HepG2 (cell line): ENCODE data around the gene HSF2BP. TPM values are rescaled to one million over a fixed set of nuclear protein-coding genes. Genes with fewer than 3 reads are reported as not detected.

Experiments used
- ATAC-seq: fragments of 200-7000 bp; cut with Tn5 transposase; 3 replicates; pipeline ENCODE4 v1.9.1; 2020; ENCODE audit warnings: mild to moderate bottlenecking, moderate library complexity
- BruUV-seq: library from RNA; stranded (reverse); fragments of 400-500 nt; replicated peaks from 2 replicates; lab custom pipeline; 2021; lab: Mats Ljungman, UMichigan
- CTCF ChIA-PET: fragments of 300-600 bp; formaldehyde crosslinking; extraction: SDS; loops from one replicate; lab custom pipeline; 2021; ENCODE audit warnings: low total read pairs, inconsistent platforms, low intra/inter-chr PET ratio; lab: Yijun Ruan, JAX
- POLR2A ChIA-PET: fragments of 350-600 bp; sonication (Branson Sonifier 250); formaldehyde crosslinking; loops from one replicate; lab custom pipeline; 2020; ENCODE audit warnings: antibody characterized with exemption, inconsistent platforms; lab: Yijun Ruan, JAX
- DNase-seq: peaks from one replicate; pipeline ENCODE4 v3.0.0-alpha.2; 2015; ENCODE audit warnings: low spot score
- FAIRE-seq: peaks from 3 replicates; lab custom pipeline; 2011; peaks lifted over from hg19 to GRCh38; lab: Jason Lieb, UNC
- H2AFZ ChIP-seq: one replicate; pipeline ENCODE4 v1.6.1; 2011; ENCODE audit warnings: low read length, inconsistent platforms
- H3K27ac ChIP-seq: fragments of 300-600 bp; 3 replicates; pipeline ENCODE4 v1.8.0; 2011; ENCODE audit warnings: mixed run types, mild to moderate bottlenecking, mixed read lengths, low read length, inconsistent platforms; ENCODE audit not compliant: insufficient read depth; ENCODE audit errors: extremely low read length
- H3K27me3 ChIP-seq, 2 experiments: fragments of 200-600 bp in 1 of 2; 2 replicates in 1 of 2; 3 replicates in 1 of 2; pipeline versions ENCODE4 v1.6.0 to v1.8.0; 2011; ENCODE audit warnings: low read length in 2 of 2, mild to moderate bottlenecking in 2 of 2, moderate library complexity in 2 of 2, inconsistent platforms in 1 of 2; ENCODE audit not compliant: insufficient read depth in 2 of 2, control insufficient read depth in 1 of 2
- H3K36me3 ChIP-seq, 2 experiments: fragments of 200-600 bp in 1 of 2; replicated peaks in 1 of 2; 2 replicates in 1 of 2; 3 replicates in 1 of 2; pipeline versions ENCODE4 v1.5.1 to v1.8.0; 2011; ENCODE audit warnings: low read length in 2 of 2, inconsistent platforms in 1 of 2; ENCODE audit not compliant: insufficient read depth in 2 of 2, control insufficient read depth in 1 of 2
- H3K4me1 ChIP-seq: 2 replicates; pipeline ENCODE4 v1.5.1; 2012; ENCODE audit warnings: low read length, inconsistent platforms; ENCODE audit not compliant: insufficient read depth
- H3K4me2 ChIP-seq: 2 replicates; pipeline ENCODE4 v1.6.0; 2011; ENCODE audit warnings: low read depth, low read length, inconsistent platforms
- H3K4me3 ChIP-seq, 3 experiments: fragments of 200-600 bp in 1 of 3; sonication (generic), shearing (Covaris generic) in 1 of 3; replicated peaks in 1 of 3; 2 replicates each; pipeline ENCODE4 v1.5.1; 2011 to 2016; ENCODE audit warnings: low read length in 3 of 3, inconsistent platforms in 2 of 3, low read depth in 2 of 3, mild to moderate bottlenecking in 2 of 3, control low read depth in 1 of 3, mixed read lengths in 1 of 3; ENCODE audit not compliant: insufficient read depth in 1 of 3
- H3K79me2 ChIP-seq: one replicate; pipeline ENCODE4 v1.6.1; 2011; ENCODE audit warnings: low read length, inconsistent platforms; ENCODE audit not compliant: insufficient read depth
- H3K9ac ChIP-seq: 2 replicates; pipeline ENCODE4 v1.6.0; 2011; ENCODE audit warnings: mild to moderate bottlenecking, low read depth, low read length, inconsistent platforms; ENCODE audit not compliant: insufficient read depth
- H3K9me3 ChIP-seq: 2 replicates; pipeline ENCODE4 v1.5.1; 2012; ENCODE audit warnings: mild to moderate bottlenecking, low read length
- H4K20me1 ChIP-seq: 2 replicates; pipeline ENCODE4 v1.6.0; 2011; ENCODE audit warnings: inconsistent platforms, mild to moderate bottlenecking, low read length, moderate library complexity; ENCODE audit not compliant: insufficient read depth
- KDM5B ChIP-seq: sonication (generic); formaldehyde crosslinking; IDR thresholded peaks from 2 replicates; pipeline ENCODE4 v1.4.0; 2020; ENCODE audit warnings: missing genetic modification reagents, mild to moderate bottlenecking, borderline replicate concordance
- MTF2 ChIP-seq: sonication (generic); formaldehyde crosslinking; IDR thresholded peaks from 2 replicates; pipeline ENCODE4 v1.5.0; 2020; ENCODE audit warnings: missing genetic modification reagents, borderline replicate concordance
- NFE2L1 ChIP-seq: sonication (generic); formaldehyde crosslinking; IDR thresholded peaks from 2 replicates; pipeline ENCODE4 v1.4.0; 2020; ENCODE audit warnings: missing genetic modification reagents, mild to moderate bottlenecking, borderline replicate concordance
- SETDB1 ChIP-seq: sonication (generic); formaldehyde crosslinking; IDR thresholded peaks from 2 replicates; pipeline ENCODE4 v1.5.1; 2020; ENCODE audit warnings: missing genetic modification reagents, mild to moderate bottlenecking, borderline replicate concordance
- YEATS2 ChIP-seq: sonication (generic); formaldehyde crosslinking; IDR thresholded peaks from 2 replicates; pipeline ENCODE4 v1.4.0; 2020; ENCODE audit warnings: missing genetic modification reagents, borderline replicate concordance
- ZBTB1 ChIP-seq: sonication (generic); formaldehyde crosslinking; IDR thresholded peaks from 2 replicates; pipeline ENCODE4 v1.4.0; 2020; ENCODE audit warnings: missing genetic modification reagents, borderline replicate concordance
- ZMYM3 ChIP-seq: sonication (generic); formaldehyde crosslinking; IDR thresholded peaks from 2 replicates; pipeline ENCODE4 v1.5.1; 2020; ENCODE audit warnings: mild to moderate bottlenecking, missing genetic modification reagents
- ZNF619 ChIP-seq: sonication (generic); formaldehyde crosslinking; IDR thresholded peaks from 2 replicates; pipeline ENCODE4 v1.4.0; 2020; ENCODE audit warnings: mild to moderate bottlenecking, missing genetic modification reagents
- ZNF629 ChIP-seq: sonication (generic); formaldehyde crosslinking; conservative IDR thresholded peaks from 2 replicates; pipeline ENCODE4 v1.5.0; 2020; ENCODE audit warnings: missing genetic modification reagents
- ZNF768 ChIP-seq: sonication (generic); formaldehyde crosslinking; IDR thresholded peaks from 2 replicates; pipeline ENCODE4 v1.4.0; 2020; ENCODE audit warnings: missing genetic modification reagents
- WGBS: methylation state at CpG from one replicate; pipeline ENCODE4 v1.1.6; 2017; ENCODE audit warnings: low lambda C conversion rate; 5-methylcytosine and 5-hydroxymethylcytosine counted together
- in situ Hi-C: cut with HindIII; loops from 2 replicates; pipeline ENCODE4 v1.10.0; 2017; ENCODE audit warnings: low pct_unique_long_range_greater_than_20kb; ENCODE audit not compliant: extremely low pct_ligation_motif_present
- intact Hi-C: fragments of 100-400 bp; cut with micrococcal nuclease; formaldehyde crosslinking; loops from one replicate; pipeline ENCODE4 v1.10.0; 2022; ENCODE audit not compliant: unreplicated experiment
- polyA plus RNA-seq, 8 experiments: library from polyadenylated mRNA; depleted of rRNA in 3 of 8; stranded (reverse) in 7 of 8; unstranded in 1 of 8; fragments of >200 nt; fragmentation: Illumina TruSeq in 4 of 8; extraction: Trizol in 4 of 8; gene quantifications; 2 replicates each; pipeline versions ENCODE4 v1.2.1 to v1.2.3, GENCODE V29; 2011 to 2016; ENCODE audit warnings: low read depth in 4 of 8, missing spikeins in 1 of 8, mixed read lengths in 1 of 8; ENCODE audit not compliant: insufficient read depth in 1 of 8
- total RNA-seq, 5 experiments: library from RNA; depleted of rRNA; stranded (reverse); fragments of >200 nt; fragmentation: Illumina TruSeq; extraction: Trizol; gene quantifications; 2 replicates each; pipeline ENCODE4 v1.2.3, GENCODE V29; 2016; ENCODE audit warnings: low read depth in 1 of 5
- TF ChIP-seq, protein P1 (sequence below), 2 experiments: sonication (generic) in 1 of 2; formaldehyde crosslinking in 1 of 2; IDR thresholded peaks; 2 replicates each; pipeline versions ENCODE4 v1.5.1 to v1.6.1; 2011 to 2020; ENCODE audit warnings: borderline replicate concordance in 1 of 2, low read depth in 1 of 2, low read length in 1 of 2, mild to moderate bottlenecking in 1 of 2, missing genetic modification reagents in 1 of 2, moderate library complexity in 1 of 2
- TF ChIP-seq, protein P2 (sequence below): IDR thresholded peaks from 2 replicates; pipeline ENCODE4 v1.6.1; 2016; ENCODE audit warnings: missing compliant biosample characterization, missing genetic modification reagents, borderline replicate concordance

Gene HSF2BP
- total and polyA plus RNA-seq, 2 of the 13 experiments (the other 11 are each of a cell fraction or from before 2014, with no cell fraction given): 0.67 to 2.2 TPM

DNA sequence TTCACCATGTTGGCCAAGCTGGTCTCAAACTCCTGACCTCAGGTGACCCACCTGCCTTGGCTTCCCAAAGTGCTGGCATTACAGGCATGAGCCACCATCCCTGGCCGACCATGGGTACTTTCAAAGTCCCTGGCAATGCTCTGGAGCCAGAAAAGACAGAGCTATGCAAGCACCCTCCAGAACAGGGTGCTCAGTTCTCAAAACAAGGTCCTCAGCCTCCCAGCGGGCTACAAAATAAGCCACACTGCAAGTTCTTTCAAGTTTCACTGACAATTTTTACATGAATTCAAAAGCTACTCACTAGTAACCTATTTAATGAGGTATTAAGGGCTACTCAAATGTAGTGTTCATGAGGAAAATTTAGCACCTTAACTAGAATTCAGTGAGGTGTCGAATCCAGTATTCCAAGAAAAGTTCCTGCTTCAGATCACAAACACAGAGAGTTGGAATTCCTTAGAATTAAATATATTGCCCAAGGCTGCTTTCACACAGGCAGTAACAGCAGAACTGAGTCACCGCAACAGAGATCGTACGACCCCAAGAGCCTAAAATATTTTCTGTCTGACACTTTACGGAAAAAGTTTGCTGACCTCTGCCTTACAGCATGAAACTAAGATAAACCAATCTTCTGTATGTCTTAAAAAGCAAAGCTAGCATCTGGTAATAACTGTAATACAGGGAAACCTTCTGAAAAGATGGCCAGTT is 60.7 kb downstream of the HSF2BP start (continued):
- TF ChIP-seq, protein P1, sequence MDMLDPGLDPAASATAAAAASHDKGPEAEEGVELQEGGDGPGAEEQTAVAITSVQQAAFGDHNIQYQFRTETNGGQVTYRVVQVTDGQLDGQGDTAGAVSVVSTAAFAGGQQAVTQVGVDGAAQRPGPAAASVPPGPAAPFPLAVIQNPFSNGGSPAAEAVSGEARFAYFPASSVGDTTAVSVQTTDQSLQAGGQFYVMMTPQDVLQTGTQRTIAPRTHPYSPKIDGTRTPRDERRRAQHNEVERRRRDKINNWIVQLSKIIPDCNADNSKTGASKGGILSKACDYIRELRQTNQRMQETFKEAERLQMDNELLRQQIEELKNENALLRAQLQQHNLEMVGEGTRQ (IDR thresholded peaks at IDR 0.05; ENCODE audit: low read depth, low read length): no peak
- TF ChIP-seq, protein P1 (CRISPR knock-in tag; IDR thresholded peaks at IDR 0.05; ENCODE audit: borderline replicate concordance): no peak
- TF ChIP-seq, protein P2, sequence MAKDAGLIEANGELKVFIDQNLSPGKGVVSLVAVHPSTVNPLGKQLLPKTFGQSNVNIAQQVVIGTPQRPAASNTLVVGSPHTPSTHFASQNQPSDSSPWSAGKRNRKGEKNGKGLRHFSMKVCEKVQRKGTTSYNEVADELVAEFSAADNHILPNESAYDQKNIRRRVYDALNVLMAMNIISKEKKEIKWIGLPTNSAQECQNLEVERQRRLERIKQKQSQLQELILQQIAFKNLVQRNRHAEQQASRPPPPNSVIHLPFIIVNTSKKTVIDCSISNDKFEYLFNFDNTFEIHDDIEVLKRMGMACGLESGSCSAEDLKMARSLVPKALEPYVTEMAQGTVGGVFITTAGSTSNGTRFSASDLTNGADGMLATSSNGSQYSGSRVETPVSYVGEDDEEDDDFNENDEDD (CRISPR knock-in tag): no peak

DNA sequence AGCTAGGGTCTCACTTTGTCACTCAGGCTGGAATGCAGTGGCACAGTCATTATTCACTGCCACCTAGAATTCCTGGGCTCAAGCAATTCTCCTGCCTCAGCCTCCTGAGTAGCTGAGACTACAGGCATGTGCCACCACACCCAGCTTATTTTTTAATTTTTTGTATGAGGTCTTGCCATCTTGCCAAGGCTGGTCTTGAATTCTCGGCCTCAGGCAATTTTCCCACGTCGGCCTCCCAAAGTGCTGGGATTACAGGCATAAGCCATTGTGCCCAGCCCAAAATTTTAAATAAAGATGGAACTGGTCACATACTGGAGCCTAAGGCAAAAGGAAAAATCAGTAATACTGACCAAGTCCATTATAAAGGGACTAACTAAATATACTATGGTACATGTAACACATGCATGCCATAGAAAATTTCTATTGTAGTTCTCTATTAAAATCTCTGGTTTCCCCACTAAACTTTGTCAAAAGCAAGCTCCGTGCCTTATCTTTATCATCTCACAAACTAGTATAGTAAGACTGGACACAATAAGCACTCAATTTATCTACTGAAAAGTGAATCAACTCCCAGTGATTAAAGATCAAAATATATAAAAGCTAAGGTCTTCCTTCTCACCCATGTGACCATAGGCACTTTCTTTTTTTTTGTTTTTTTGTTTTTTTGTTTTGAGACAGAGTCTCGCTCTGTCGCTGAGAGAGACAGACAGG is 61.6 kb downstream of the HSF2BP start:
- 95% methylated on average over 6 of the region's 6 CpGs for WGBS
- Histone ChIP-seq H3K4me3 (no peak overlapping the region), H3K27ac (no peak overlapping the region), H2AFZ (no peak overlapping the region), H3K79me2 (no peaks in the 10 kb centered on the region), H4K20me1 (no peaks in the 10 kb centered on the region), H3K27me3 (no peaks in the 10 kb centered on the region; a peak in 1 of 5 replicates), H3K4me2 (no peak overlapping the region), H3K9me3 (no peaks in the 10 kb centered on the region), H3K36me3 (no peaks in the 10 kb centered on the region), H3K9ac (no peak overlapping the region)
- ATAC-seq (no peak), DNase-seq (no peak)
- BruUV-seq: no TSS peak
- ChIA-PET CTCF (no interaction called here), POLR2A (interaction anchor here (0.9 kb wide), 2 partner anchors 11 to 12 kb away, joined by 3 to 7 read pairs; no protein-coding TSS in a partner anchor)
- intact Hi-C loops: no loop called here
- no peak for TF ChIP-seq NFE2L1 (CRISPR knock-in tag)
- TF ChIP-seq KDM5B: no peak
- TF ChIP-seq MTF2 (CRISPR knock-in tag): no peak
- no peak for TF ChIP-seq ZNF768
- TF ChIP-seq ZMYM3 (CRISPR knock-in tag): no peak
- TF ChIP-seq ZNF619 (CRISPR knock-in tag): no peak
- TF ChIP-seq YEATS2 (CRISPR knock-in tag): no peak
- TF ChIP-seq ZNF629 (CRISPR knock-in tag): no peak
- TF ChIP-seq ZBTB1: no peak
- TF ChIP-seq SETDB1: no peak
- TF ChIP-seq, all 625 proteins: peak for 0
- no peak for FAIRE-seq
- H3K4me1 ChIP-seq: peaks cover 34% of the 10 kb centered on the region
- in situ Hi-C loops: no loop called here
